ENCODE results near the gene CDKL1. TPM values are rescaled to one million over a fixed set of nuclear protein-coding genes. Genes with fewer than 3 reads are reported as not detected.

The CDKL1 gene
- total RNA-seq, 1 experiment from 2014 or later: 14.4 TPM

GRCh38 chr14:50399251-50400032 lies 2.8 kb upstream of the CDKL1 start:
- Histone ChIP-seq H3K9ac (ENCODE audit: low read length) (no peak overlapping the region), H3K9me3 (ENCODE audit: low read length) (no peaks in the 10 kb centered on the region), H3F3A (ENCODE audit: low read length, unreplicated experiment) (no peaks in the 10 kb centered on the region), H3K4me2 (ENCODE audit: low read length) (no peak overlapping the region), H3K79me2 (ENCODE audit: low read length) (peaks cover 14% of the 10 kb centered on the region), H3K4me1 (ENCODE audit: insufficient read depth, low read length) (peaks cover 37% of the 10 kb centered on the region), H4K20me1 (ENCODE audit: low read length) (no peaks in the 10 kb centered on the region), H3K27ac (ENCODE audit: low read length) (no peak overlapping the region), H3K9me2 (replicated peaks; ENCODE audit: low read length) (no peaks in the 10 kb centered on the region), H3K36me3 (ENCODE audit: low read depth, low read length) (no peaks in the 10 kb centered on the region), H3K27me3 (ENCODE audit: low read length) (no peaks in the 10 kb centered on the region), H3K4me3 (ENCODE audit: low read length) (no peak overlapping the region), H2AFZ (ENCODE audit: low read length) (no peak overlapping the region)
- TF ChIP-seq EZH2phosphoT487 (IDR thresholded peaks at IDR 0.05; ENCODE audit: borderline replicate concordance, low read length) (no peak), CTCF (conservative IDR thresholded peaks at IDR 0.05; ENCODE audit: low read depth, low read length) (no peak), EZH2 (IDR thresholded peaks at IDR 0.05; ENCODE audit: low read length, unreplicated experiment) (no peak)
- BruUV-seq (replicated peaks): no TSS peak
- intact Hi-C loops (cut with micrococcal nuclease): loop anchor here (5.0 kb wide), 1 partner anchor 57 kb away; no protein-coding TSS in a partner anchor
- POLR2A ChIA-PET (ENCODE audit: unreplicated experiment): no interaction called here
- DNase-seq: peak; percentile 66
- CTCF ChIA-PET: interaction anchor here (0.8 kb wide), 1 partner anchor 87 kb away, joined by 3 read pairs; the partner anchor contains the start of genes DMAC2L and L2HGDH
- ATAC-seq: no peak

GRCh38 chr14:50398189-50398580 lies 1.5 kb upstream of the CDKL1 start:
- Histone ChIP-seq H3K4me1 (ENCODE audit: insufficient read depth, low read length) (peaks cover 37% of the 10 kb centered on the region), H3K4me3 (ENCODE audit: low read length) (no peak overlapping the region), H3K9me3 (ENCODE audit: low read length) (no peaks in the 10 kb centered on the region), H3K9me2 (replicated peaks; ENCODE audit: low read length) (no peaks in the 10 kb centered on the region), H4K20me1 (ENCODE audit: low read length) (no peaks in the 10 kb centered on the region), H3F3A (ENCODE audit: low read length, unreplicated experiment) (no peaks in the 10 kb centered on the region), H3K9ac (ENCODE audit: low read length) (no peak overlapping the region), H3K27ac (ENCODE audit: low read length) (no peak overlapping the region), H2AFZ (ENCODE audit: low read length) (peak overlapping the region; percentile 93; the same call in 1 of the 2 replicates), H3K4me2 (ENCODE audit: low read length) (peak overlapping the region; percentile 99), H3K36me3 (ENCODE audit: low read depth, low read length) (no peaks in the 10 kb centered on the region), H3K27me3 (ENCODE audit: low read length) (no peaks in the 10 kb centered on the region), H3K79me2 (ENCODE audit: low read length) (peaks cover 16% of the 10 kb centered on the region)
- DNase-seq: no peak
- ChIA-PET POLR2A (ENCODE audit: unreplicated experiment) (interaction anchor here (0.7 kb wide), 1 partner anchor 37 kb away, joined by 3 read pairs; no protein-coding TSS in a partner anchor), CTCF (no interaction called here)
- BruUV-seq (replicated peaks): no TSS peak
- ATAC-seq: no peak
- no peak for TF ChIP-seq EZH2phosphoT487 (IDR thresholded peaks at IDR 0.05; ENCODE audit: borderline replicate concordance, low read length)
- intact Hi-C loops (cut with micrococcal nuclease): loop anchor here (5.0 kb wide), 1 partner anchor 56 kb away; no protein-coding TSS in a partner anchor

- Histone ChIP-seq H2AFZ (ENCODE audit: low read length) (peak overlapping the region; percentile 93), H3K27ac (ENCODE audit: low read length) (peak overlapping the region; percentile 85), H3K27me3 (ENCODE audit: low read length) (no peaks in the 10 kb centered on the region), H3K9me3 (ENCODE audit: low read length) (no peaks in the 10 kb centered on the region), H3K79me2 (ENCODE audit: low read length) (peaks cover 16% of the 10 kb centered on the region), H3K4me1 (ENCODE audit: insufficient read depth, low read length) (peaks cover 34% of the 10 kb centered on the region), H3K4me2 (ENCODE audit: low read length) (peak overlapping the region; percentile 99), H3K9me2 (replicated peaks; ENCODE audit: low read length) (no peaks in the 10 kb centered on the region), H3K36me3 (ENCODE audit: low read depth, low read length) (no peaks in the 10 kb centered on the region), H3K9ac (ENCODE audit: low read length) (peak overlapping the region; percentile 95), H3F3A (ENCODE audit: low read length, unreplicated experiment) (no peaks in the 10 kb centered on the region), H4K20me1 (ENCODE audit: low read length) (no peaks in the 10 kb centered on the region), H3K4me3 (ENCODE audit: low read length) (peak overlapping the region; percentile 82)
- DNase-seq (peak; percentile 68), ATAC-seq (peak; percentile 37)
- CTCF ChIA-PET: interaction anchor here (0.6 kb wide), 1 partner anchor 245 kb away, joined by 3 read pairs; no protein-coding TSS in a partner anchor
- BruUV-seq (replicated peaks): no TSS peak
- intact Hi-C loops (cut with micrococcal nuclease): loop anchor here (2.0 to 5.0 kb wide), 4 partner anchors 37 to 135 kb away; partner anchors contain the start of gene MAP4K5
- no peak for TF ChIP-seq CTCF (conservative IDR thresholded peaks at IDR 0.05; ENCODE audit: low read depth, low read length)
- no peak for TF ChIP-seq EZH2phosphoT487 (IDR thresholded peaks at IDR 0.05; ENCODE audit: borderline replicate concordance, low read length)
- TF ChIP-seq EZH2 (IDR thresholded peaks at IDR 0.05; ENCODE audit: low read length, unreplicated experiment): no peak
- POLR2A ChIA-PET (ENCODE audit: unreplicated experiment): interaction anchor here (0.7 kb wide), 1 partner anchor 37 kb away, joined by 3 read pairs; no protein-coding TSS in a partner anchor
These were observed 908 bp upstream of the CDKL1 start for GRCh38 chr14:50397390-50398188.
